ENCODE results near the gene QSOX2.

QSOX2 gene

DNA sequence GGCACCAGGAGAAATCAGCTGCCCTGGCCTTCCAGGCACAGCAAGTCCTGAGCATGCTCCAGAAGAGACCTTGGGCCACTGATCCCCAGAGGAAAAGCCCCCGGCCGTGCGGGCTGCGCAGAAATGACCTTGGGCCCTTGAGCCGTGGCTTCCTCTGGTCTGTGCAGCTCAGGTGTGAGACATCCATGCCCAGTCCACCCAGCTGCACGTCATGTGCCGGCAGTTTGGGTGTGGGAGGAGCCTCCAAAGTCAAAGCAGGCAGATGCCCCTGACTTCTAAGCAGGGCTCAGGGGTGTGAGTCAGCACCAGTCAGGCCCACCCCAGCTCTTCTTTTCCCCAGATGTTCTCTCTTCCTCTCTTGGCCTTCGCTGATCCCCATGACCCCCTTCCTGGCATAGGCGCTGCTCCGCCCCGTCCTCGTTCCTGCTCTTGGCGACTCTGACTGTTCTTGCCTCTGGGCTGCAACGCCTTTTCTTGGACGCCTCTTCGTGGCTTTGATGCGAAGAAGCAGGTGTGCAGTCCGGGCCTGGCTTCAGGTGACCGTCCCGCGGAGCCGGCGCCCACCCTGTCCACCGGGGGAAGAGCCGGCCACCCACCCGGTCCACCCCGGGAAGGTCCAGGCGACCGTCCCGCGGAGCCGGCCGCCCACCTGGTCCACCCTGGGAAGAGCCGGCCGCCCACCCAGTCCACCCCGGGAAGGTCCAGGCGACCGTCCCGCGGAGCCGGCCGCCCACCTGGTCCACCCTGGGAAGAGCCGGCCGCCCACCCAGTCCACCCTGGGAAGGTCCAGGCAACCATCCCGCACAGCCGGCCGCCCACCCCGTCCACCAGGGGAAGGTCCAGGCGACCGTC lies 5.9 kb upstream of the QSOX2 start:
- no peak for DNase-seq (ENCODE audit: low read depth)

GRCh38 chr9:136250676-136251075 lies 5.1 kb upstream of the QSOX2 start:
- DNase-seq (ENCODE audit: low read depth): no peak

DNA sequence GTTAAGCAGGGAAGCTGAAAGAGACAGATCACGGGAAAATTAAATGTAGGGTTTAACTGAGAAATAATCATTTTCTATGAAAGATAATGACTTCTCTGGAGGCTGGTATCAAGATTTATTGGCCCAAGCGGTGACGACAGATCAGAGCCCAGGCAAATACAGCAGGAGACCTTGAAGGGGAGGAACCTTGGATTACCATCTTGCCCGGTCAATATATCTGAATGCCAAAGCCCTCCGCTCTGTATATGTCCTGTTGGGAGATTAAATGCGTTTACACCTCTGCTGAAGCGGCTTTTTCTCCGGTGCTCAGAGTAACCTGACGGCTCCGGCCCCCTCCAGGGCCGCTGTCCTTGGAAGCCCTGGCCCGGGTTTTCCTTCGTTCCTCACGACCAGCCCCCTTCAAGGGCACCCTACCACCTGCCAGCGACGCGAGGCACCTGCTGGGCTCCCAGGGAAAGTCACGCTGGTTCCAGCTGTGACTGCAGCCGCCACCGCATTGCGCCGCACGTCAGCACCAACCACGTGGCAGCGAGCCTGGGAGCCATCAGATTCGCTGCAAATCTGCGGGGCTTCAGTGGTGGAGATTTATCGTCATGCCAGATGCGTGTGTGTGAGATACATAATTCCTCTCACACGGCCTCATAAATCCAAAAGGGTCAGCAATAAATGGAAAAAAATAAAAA lies 4.4 kb upstream of the QSOX2 start:
- no peak for DNase-seq (ENCODE audit: low read depth)

- DNase-seq (ENCODE audit: low read depth): no peak
These were observed 3.6 kb upstream of the QSOX2 start for GRCh38 chr9:136248951-136249876.

DNA sequence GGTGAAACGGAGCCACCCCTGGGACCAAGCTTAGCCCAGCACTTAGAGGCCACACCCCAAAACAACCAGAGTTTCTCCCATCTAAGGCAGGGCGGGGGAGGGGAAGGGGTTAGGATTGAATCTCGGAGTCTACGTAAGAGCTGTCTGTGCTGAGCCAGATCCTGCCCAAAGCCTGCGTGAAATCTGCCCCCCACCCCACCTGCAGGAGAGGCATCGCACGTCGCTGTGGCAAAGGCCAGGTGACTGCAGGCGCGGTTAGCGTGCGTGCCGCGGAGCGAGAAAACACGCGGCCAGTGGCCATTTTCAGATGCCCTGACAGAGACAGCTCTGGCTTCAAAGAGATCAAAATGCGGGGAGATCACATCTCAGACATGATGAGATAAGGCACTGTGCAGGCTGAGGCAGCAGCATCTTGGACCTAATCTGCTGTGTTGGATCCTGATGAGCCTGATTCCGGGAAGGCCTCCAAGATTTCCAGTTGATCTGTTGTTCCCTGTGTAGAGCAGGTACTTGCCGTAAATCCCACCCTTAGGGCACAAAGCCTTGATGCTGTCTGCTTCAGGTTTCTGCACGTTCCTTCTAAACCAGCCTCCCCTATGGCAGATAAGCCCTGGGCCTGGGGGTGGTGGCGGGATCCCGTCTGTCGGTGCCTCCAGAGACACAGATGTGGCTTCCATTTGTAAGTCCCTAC lies 2.5 kb upstream of the QSOX2 start:
- no peak for DNase-seq (ENCODE audit: low read depth)

DNA sequence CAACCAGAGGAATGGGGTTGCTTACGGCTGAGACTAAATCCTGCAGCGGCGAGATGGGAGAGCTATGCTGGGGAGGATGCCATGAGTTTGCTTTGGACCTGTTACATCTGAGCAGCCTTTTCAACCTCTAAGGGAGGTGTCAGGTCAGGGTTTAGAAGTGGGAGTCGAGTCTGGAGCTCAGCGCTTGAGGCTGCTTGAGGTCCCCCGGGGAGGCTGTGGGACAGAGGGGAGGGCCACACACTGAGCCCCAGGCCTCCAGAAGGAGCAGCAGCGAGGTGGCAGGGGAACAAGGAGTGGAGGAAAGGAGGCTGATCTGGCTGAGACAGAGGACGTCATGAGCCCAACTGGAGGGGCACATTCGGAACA lies 1.9 kb upstream of the QSOX2 start:
- no peak for DNase-seq (ENCODE audit: low read depth)

DNA sequence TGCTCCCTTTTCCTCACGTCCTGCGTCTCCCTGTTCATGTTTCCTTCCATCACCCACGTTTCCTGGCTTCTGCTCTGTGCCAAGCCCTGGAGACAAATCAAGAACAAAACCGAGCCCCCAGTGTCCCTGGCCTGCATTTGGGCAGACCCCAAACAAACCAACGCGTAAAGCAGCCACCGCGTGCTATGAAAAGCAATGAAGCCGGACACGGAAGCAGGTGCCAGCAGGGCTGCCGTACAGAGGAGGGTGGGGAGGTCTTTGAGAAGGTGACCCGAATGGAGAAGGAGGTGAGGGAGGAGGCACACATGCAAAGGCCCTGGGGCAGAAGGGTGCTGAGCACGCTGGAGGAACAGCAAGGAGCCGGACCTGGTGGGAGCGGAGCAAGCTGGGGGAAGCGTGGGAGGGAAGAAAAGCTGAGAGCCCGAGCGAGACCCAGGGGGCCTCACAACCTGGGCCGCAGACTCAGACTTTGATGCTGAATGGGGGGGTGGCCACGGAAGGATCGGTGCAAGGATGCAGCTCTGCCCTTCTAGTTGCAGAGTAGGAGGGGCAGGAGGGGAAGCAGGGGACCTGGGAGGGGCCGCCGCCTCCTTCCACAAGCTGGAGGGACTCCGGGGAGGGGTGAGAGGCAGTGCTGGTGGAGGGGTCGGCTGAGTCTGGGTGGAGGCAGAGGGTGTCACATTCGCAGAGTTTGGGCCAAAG lies 1.4 kb upstream of the QSOX2 start:
- DNase-seq (ENCODE audit: low read depth): no peak

- DNase-seq (ENCODE audit: low read depth): no peak
These were observed 718 bp downstream of the QSOX2 start for GRCh38 chr9:136244969-136245218.

- DNase-seq (ENCODE audit: low read depth): no peak
These were observed 1.3 kb downstream of the QSOX2 start for GRCh38 chr9:136244122-136244968.

DNA sequence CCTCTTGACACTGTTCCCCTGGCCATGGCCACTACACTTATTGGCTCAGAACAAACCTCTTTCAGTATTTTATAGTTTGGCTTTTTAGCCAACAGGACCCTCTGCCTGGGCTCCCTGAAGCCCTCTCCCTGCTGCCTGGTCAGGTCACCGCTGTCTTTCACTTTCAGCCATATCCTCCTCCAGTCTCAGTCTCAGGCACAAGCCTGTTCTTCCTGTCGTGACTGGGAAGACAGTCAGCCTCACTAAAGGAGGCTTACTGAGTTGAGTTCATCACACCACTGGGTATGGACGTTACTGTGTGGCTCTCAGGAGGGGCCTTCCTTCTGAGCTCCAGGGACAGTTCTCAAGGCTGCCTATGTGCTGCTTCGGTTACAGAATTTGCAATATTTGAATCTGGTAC lies 2.0 kb downstream of the QSOX2 start:
- DNase-seq (ENCODE audit: low read depth): no peak

GRCh38 chr9:136242918-136243525 lies 2.6 kb downstream of the QSOX2 start:
- DNase-seq (ENCODE audit: low read depth): no peak

- DNase-seq (ENCODE audit: low read depth): no peak
These were observed 3.4 kb downstream of the QSOX2 start for GRCh38 chr9:136242248-136242647.

GRCh38 chr9:136241542-136241941 lies 4.1 kb downstream of the QSOX2 start:
- no peak for DNase-seq (ENCODE audit: low read depth)

- DNase-seq (ENCODE audit: low read depth): no peak
These were observed 4.7 kb downstream of the QSOX2 start for GRCh38 chr9:136240941-136241340.

DNA sequence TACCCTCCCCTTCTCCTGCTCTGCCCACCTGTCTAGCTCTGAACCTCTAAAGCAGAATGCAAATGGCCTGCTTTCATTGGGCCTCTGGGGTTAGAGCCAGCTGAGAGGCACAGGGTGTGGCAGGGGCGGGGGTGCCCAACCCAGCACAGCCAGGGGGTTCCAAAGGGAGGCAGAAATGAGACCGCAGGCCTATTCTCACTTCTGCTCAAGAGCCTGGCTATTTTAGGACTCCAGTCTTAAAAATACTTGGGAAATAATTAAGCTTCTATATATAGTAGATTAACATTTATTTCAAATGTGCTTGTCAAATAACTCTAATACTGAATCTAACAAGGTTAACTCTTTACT lies 5.7 kb downstream of the QSOX2 start:
- DNase-seq (ENCODE audit: low read depth): no peak

GRCh38 chr9:136239135-136239982 lies 6.3 kb downstream of the QSOX2 start:
- DNase-seq (ENCODE audit: low read depth): no peak

DNA sequence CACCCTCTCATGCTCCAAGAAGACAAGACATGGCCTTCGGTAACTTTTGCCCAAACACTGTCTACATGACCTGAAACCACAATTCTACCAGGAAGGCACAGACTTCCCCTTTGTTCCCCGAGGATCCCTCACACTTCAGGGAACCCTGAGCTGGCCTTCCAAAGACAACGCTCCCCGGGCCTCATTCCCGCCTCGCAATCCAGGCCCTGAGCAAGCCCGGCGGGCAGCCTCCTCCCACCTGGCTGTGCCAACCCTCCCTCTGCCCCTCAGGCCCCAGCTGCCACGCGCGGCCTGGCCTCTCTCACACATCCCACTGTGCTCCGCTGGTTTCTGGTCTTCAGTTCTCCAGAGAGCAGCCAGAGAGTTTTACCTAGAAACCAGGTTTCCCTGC lies 7.3 kb downstream of the QSOX2 start:
- DNase-seq (ENCODE audit: low read depth): no peak

DNA sequence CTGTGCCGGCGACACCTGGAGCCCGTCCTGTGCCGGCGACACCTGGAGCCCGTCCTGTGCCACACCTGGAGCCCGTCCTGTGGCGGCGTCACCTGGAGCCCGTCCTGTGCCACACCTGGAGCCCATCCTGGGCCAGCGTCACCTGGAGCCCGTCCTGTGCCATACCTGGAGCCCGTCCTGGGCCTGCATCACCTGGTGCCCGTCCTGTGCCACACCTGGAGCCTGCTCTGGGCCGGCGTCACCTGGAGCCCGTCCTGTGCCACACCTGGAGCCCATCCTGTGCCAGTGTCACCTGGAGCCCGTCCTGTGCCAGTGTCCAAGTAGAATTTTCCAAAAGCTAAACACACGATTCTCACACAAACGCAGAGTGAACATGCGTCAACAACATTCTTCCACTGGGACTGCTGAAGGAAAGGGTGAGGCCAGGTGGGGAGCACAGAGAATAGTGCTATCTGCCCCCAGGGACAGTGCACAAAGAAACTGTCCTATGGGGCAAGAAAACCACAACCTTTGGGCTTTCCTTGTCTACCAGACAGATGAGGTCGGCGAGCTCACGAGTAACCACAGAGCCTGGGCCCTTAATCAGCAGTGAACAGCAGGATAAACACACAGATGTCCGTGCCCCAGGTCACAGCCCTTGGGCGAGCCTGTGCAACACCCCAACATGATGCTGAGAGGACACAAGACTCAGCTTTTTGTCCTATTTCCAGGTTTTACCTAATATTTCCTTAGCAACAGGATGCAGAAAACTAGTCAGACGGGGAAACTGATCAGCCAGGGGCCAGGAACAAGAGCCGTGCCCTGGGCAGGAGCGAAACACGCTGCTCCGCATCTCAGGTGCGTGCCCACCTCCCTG lies 7.9 kb downstream of the QSOX2 start:
- DNase-seq (ENCODE audit: low read depth): no peak

All from HS-27A (cell line).